Measurements from ENCODE around the gene C6orf132. TPM values are rescaled to one million over a fixed set of nuclear protein-coding genes. Genes with fewer than 3 reads are reported as not detected.

C6orf132 gene
- total RNA-seq, 1 donor from 2014 or later: under 0.01 TPM

DNA sequence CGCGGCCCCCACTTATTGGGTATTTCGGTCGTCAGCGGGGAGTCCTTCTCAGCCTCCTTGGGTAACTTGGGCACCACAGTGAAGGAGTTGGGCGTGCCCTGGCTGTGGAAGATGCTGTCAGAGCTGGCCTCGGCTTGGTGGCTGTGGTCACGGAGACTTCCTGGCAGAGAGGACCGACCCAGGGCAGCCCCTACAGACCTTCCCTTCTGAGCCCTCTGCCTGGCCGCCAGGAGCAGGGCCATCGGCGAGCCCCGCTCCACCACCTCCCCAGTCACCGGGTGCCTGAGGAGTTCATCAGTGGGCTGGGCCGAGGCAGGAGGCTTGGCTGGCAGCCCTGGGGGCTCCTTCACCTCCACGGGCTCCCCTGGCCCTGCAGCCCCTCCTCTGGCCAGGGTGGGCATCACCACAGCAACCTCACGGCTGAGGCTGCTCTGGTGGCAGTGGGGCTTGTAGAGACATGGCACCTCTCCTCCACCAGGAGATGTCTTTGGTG lies 37.2 kb downstream of the C6orf132 start:
- DNase-seq (ENCODE audit: low read depth in 2 of 2): no peak

DNA sequence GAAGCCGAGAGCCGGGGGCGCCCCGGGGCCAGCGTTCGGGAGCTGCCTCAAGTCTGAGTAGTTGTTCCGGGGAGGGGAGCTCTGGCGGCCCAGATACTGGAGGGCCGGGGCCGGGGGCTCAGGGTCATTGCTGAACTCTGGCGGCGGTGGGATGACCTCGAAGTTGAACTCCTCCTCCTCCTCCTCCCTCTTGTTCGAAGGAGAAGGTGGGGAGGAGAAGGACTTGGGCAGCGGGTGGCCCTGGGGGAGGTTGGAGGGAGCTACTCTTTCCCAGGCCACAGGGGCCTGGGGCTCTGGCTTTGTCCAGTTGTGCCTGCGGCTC lies 37.7 kb downstream of the C6orf132 start:
- no peak for DNase-seq (ENCODE audit: low read depth in 2 of 2)

DNA sequence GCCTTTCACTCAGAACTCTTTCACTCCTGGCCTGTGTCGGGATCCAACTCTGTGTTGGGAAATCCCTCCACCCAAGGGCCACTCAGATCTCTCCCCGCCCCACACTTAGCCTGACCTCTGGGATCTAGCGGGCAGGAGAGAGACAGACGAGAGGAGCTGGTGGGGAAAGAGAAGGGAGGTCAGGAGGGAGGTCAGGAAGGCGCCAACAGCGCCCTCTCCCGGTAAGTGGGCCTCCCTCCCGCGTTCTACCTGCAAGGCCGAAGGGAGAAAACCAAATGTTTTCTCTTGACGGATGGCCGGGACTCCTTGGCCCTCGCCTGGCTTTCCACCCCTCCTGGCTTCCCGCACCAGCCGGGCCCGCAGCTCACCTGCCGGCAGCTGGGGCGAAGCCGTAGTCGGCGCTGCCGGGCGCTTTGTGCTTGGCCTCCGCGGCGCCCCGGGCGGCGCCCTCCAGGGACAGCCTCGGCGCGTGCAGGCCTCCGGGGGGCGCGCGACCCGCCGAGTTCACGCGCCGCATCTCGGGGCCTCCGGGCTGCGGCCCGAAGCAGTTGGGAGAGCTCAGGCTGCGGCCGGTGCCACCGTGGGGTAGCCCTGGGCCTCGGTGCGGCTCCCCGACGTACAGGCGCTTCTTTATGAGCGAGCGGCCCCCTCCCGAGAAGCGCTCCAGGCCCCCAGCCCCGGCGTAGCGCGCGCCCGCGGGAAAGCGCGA lies 38.2 kb downstream of the C6orf132 start:
- DNase-seq (ENCODE audit: low read depth in 2 of 2): peak; percentile 14 to 63

DNA sequence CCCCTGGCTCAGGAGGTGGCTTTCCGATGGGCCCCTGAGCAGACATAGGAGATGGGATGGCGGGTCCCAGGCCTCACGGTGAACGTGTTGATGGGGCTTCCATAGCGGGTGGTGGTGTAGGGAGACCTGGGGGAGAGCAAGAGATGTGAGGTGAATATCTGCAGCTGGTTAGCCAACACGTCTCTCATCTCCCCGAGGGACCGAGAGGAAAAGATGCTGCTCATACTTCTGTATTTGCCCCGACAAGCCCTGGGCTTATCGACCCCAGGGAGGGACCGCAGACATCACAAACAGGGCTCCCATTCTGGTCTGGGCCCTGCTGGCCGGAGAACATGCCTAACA lies 38.7 kb downstream of the C6orf132 start:
- no peak for DNase-seq (ENCODE audit: low read depth in 2 of 2)

DNA sequence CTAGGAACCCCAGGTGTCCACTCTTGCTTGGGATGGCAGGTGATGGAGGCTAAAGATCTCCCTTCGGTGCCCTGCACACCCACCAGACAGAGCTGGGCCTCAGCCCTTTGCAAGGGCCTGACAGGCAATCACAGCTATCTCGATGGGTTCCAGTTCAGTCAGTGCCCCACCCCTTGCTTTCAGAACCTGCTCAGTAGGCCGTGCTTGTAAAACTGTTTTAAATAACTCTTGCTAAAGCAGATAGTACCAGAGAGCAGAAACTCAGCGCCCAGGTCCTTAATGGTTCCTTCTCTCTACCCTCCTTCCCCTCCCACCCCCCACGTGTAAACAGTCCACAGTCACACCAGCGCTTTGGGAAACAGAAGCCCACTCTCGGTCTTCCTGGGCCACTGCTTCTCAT lies 39.2 kb downstream of the C6orf132 start:
- no peak for DNase-seq (ENCODE audit: low read depth in 2 of 2)

DNA sequence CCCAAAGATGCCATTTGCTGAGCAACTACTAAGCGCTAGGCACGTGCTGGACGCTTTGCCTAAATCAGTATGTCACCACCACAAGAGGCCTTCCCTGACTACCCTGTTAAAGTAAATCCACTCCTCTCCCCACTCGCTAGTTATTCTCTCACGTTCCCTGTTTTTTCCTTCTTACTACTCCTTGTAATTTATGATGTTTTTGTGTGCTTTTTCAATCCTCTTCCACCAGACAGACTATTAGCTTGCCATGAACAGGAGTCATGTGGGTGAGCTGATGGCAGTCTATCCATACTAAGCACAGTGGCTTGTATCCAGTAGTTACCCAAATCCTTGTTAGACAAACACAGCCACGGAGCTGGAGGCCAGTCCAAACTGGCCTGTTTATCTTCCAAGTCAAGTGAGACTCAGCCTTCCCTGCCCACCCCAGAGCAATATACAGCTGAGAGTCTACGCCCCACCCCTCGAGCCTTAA lies 41.2 kb downstream of the C6orf132 start:
- no peak for DNase-seq (ENCODE audit: low read depth in 2 of 2)

DNA sequence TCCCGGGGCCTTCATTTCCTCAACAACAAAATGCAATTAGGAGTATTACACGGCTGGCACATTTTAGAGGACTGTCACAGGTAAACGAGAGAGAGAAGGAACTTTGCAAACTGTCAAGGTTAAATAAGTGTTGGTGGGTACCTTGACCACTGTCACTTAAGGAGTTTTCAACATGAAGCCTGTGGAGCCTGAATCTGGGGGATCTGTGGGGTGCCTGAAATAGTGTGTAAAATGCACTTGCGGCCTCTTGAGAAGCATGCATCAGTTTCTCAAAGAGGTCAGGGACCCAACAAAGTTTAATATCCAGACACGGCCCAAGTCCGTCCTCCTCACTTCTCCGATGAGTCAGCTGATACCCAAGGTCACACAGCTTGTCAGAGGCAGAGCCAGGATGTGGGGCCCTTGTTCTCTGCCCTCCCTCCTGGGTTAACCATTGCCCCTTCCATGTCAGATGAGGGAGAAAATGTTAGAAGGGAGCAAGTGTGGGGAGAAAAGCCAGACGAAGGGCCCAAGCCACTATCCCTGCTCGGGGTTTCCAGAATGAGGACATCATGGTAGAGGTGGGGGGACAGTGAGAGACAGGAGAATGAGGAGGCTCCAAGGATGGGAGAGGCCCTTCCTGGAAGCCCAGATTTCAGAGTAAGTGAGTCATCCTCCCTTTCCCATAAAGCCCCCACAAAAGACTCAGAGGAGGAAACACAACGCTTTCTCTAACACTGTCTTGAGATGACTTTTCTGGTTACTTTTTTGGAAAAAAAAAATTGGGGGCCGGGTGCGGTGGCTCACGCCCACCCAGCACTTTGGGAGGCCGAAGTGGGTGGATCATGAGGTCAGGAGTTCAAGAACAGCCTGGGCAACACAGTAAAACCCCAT lies 42.2 kb downstream of the C6orf132 start:
- peak in 1 of 2 donors; percentile 47 for DNase-seq (ENCODE audit: low read depth in 2 of 2)

DNA sequence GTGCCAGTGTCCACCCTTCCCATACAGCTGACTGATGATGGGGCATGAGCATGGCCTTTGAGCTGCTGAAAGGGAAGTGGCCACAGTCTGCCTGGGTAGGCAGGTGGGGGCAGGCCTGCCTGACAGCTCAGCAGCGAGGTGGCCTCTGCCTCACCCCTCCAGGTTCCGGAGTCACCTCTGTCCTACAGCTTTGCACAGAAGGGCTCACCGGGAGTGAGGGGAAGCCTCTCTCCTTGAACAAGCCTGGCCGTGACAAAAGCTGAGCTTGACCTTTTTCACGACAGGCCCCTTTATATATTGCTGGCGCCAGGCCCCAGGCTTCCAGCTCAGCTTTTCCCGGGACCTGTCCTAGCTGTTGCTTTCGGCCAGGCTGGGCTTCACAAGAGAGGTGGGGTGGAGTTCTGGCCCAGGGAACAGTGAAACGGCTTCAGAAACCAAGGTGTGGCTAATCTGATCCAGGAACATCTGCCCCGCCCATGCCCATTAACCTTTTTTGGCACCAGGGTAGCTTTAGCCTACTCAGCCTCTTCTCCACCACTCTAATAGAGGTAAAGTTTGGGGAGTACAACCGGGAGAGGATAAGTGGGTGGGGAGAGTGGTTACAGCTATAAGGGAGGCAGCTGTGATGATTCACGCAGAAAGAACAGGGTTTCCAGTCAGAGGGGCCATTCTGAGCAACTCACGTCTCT lies 42.9 kb downstream of the C6orf132 start:
- DNase-seq (ENCODE audit: low read depth in 2 of 2): peak in 1 of 2 donors; percentile 37

DNA sequence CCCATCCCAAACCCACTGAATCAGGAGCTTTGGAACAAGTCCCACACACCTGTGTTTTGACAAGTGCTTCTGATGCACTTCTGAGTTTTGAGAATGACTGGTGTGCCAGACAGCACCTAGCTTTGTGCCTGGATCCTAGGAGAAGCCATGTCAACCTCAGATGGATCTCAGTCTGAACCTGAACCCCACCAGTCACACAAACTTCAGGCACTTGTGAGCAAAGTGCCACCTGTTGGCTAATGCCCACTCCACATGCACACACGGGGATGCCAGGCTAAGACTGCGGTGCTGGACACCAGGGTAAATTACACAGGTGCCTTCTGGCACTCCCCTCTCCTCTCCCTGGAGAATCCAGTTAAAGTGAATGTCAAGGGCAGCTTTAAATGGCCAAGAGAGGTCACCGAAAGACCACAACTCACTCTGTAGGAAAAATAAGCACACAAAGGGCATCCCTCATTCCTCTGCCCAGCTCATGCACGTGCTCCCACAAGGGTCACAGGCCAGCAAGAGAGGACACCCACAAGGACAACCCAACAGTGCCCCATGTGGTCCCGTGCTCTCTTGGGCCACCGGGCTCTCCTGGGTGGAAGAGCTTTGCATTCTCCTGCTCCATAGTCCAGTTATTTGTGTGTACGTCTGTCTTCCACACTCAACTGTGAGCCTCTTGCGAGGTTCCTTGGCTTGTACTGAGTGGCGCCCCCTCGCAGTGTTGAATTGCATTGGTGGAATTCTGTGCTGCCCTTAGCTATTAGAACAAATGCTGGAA lies 46.5 kb downstream of the C6orf132 start:
- DNase-seq (ENCODE audit: low read depth in 2 of 2): no peak

DNA sequence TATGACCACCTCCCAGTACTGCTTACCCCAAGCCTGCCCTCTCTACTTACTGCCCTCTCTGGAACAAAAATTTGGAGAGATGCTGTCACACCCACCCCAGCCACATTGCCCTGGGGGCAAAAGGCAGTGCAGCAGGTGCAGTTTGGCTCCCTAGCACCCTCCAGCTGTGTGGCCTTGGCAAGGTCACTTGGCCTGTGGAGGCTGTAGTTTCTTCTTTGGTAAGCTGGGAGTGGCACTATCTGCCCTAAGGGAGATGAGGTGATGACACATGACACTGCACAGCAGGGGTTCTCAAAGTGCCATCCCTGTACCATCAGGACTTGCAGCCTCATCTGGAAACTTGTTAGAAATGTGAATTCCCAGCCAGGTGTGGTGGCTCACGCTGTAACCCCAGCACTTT lies 47.3 kb downstream of the C6orf132 start:
- no peak for DNase-seq (ENCODE audit: low read depth in 2 of 2)

DNA sequence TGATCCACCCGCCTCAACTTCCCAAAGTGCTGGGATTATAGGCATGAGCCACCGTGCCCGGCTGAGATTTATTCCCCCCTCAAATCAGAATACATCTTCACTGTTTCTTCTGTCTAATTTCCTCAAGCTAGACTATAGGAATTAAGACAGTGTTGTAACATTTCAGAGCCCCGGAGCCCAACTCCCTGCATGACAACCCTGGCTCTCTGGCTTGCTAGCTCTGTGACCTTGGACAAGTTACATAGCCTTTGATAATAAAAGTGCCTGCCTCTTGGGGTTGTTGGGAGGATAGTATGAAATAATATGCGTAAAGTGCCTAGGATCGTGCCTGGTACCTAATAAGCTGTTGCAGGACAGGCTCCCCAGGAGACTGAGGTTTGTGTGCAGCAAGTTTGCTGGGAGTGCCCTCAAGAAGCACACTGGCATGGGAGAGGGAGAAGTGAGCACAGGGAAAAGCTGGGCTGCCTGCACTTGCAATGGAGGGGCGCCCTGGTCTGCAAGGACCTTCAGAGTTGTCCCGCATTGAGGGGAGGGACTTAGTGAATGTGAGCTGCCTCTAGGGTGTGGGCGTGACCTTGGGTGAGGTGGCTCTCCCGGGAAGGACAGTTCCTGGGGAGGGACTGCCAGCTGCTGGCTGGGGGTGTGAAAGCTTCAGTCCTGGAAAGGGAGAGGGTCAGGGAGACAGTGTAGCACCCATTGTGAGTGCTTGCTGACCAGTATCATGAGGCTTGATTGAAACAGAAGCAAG lies 48.7 kb downstream of the C6orf132 start:
- DNase-seq (ENCODE audit: low read depth in 2 of 2): no peak

DNA sequence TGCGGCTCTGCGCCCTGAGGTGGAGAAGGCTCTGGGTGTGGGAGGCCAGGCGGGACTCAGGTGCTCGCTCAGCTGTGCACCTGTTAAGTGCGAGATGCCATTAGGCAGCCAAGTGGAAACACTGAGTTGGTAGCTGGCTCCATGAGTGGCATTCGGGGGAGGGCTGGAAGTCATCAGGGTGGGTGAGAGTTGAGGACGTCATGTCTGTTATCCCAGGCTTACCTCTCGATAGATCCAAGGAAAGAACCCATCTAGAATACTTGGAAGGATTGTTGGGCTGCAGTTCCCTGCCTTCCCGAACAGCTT lies 50.7 kb downstream of the C6orf132 start:
- DNase-seq (ENCODE audit: low read depth in 2 of 2): no peak

DNA sequence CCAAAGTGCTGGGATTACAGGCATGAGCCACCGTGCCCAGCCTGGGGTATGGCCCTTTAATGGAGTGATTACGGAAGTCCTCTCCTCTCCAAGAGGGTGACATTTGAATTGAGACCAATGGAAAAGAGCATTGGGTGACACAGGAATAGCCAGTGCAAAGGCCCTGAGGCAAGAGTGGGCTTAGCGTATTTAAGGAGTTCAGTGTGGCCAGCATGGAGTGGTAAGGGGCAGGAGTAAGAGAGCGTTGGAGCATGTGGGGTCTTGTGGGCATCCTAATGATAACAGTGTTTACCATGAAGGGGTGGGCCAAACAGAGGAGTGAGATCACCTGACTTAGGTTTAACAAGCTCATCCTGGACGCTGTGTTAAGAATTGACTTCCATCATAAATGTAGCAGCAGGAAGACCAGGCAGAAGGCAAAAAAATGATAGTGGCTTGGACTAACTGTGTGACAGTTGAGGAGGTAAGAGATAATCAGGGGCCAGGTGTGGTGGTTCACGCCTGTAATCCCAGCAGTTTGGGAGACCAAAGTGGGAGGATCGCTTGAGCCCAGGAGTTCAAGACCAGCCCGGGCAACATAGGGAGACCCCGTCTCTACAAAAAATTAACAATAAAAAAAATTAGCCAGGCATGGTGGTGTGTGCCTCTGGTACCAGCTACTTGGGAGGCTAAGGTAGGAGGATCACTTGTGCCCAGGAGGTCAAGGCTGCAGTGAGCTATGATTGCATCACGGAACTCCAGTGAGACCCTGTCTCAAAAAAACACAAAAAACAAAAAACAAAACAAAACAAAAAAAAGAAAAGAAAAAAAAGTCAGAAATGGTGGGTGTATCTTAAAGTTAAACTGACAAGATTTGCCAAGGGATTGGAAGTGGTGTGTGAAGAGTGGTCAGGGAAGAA lies 51.4 kb downstream of the C6orf132 start:
- no peak for DNase-seq (ENCODE audit: low read depth in 2 of 2)

DNA sequence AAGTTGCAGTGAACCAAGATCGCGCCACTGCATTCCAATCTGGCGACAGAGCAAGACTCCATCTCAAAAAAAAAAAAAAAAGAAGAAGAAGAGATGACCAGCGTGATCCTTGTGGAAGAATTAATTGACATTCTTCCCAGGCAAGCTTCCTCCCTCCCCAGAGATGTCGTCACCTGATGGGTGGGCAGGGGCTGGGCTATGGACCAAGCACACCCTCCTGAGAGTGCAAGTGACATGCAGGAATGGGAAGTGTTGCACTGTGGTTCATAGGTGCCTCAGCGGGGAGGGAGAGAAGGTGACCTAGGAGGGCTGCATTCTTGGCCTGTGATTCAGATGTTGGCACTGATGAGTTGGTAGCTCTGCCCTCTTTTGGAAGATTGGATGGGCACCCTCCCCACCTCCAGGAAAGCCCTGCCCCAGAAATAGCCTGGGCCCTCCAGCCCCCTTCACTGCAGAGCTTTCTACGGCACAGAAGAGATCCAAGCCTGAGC lies 54.3 kb downstream of the C6orf132 start:
- DNase-seq (ENCODE audit: low read depth in 2 of 2): no peak

DNA sequence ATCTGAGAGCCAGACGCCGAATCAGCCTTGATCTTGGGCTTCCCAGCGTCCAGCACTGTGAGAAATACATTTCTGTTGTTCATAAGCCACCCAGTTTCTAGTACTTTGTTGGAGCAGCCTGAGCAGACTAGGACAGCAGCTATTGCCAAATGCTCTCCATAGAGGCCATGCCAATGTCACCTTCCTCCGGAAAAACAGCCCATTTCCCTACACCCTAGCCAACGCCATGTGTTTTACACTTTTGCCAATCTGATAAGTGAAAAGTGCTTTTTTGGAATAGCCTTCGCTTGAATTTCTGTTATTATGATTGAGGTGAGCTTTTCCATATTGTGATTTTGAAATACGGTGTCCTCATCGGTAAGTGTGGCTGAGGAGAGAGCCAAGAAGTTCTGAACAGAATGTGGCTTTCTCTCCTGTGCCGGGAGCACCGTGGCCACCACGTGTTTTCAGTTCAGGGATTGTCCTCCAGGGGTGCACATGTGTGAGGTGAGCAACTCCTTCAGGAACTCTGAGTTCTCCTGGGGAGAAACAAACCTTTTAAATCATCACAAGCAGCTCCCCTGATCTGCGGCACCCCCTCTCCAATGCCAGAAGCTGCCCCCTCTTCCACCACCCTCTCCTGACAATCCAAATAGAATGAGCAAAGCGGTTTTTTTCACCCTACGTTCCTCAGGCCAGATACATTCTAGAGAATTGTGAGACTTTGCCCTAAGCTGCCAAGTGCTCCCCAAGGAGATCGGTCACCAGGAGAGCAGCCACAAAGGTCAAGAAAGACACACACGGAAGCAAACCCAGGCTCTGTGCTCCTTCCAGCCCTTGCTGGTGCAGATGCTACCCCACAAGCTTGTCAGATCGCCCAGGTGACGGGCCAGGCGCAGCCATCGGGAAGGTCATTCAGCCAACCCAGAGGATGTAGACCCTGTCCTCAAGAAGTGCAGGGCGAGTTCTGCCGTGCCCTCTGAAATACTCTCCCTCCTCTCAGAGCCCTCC lies 56.1 kb downstream of the C6orf132 start:
- peak; percentile 62 to 67 for DNase-seq (ENCODE audit: low read depth in 2 of 2)

DNA sequence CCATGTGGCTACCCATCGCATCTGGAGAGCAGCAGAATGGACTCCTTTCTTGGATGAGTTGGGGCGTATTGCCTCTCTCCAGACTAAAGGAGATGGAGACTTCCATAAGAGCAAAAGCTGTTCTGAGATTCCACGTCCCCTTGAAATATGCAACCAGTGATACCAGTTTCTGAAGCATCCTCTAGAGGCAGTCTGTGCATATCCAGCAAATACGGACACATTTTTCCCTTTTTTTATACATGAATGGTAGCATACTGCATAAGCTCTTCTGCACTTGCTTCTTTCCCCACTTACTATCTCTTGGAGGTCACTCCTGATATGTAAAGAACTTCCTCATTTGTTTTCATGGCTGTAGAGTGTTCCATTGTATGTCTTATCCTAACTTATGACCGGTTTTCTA lies 57.5 kb downstream of the C6orf132 start:
- no peak for DNase-seq (ENCODE audit: low read depth in 2 of 2)

DNA sequence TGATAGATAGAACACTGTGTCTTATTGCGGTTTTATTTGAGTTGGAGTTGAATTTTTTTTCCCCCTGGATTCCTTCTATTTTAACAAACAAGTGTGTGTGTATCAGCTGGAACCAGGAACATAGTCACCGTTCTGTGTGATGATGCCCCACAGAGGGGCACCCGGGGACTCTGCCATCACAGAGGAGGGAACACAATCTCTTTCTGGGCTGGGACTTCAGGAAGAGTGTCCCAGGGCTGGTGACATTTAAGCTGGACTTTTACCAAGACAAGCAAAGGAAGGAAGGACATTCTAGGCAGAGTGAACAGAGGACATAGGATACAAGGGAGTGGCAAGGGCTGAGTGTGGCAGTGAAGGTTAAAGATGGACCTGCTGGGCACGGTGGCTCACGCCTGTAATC lies 58.9 kb downstream of the C6orf132 start:
- DNase-seq (ENCODE audit: low read depth in 2 of 2): no peak

DNA sequence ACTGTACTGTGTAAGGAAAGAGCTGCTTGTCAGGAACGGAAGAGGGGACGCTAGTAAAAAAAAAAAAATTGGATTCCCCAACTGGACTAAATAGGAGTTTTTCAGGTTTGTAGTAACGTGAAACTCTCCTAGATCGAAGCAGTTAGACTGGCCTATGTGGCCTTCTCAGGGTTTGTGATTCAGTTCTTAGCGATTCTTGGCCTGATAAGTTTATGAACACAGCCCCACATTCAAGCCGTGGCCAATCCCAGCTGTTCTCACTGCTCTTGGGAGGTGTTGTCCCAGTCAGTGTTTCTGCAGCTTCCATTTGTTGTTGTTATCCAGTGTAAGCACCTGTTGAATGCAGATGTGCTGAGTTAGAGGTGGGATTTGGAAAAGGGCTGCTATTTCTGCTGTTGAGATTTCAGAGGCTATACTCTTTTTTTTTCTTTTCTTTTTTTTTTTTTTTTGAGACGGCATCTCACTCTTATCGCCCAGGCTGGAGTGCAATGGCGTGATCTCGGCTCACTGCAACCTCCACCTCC lies 62.4 kb downstream of the C6orf132 start:
- no peak for DNase-seq (ENCODE audit: low read depth in 2 of 2)
